HepG2 (cell line): ENCODE results near the gene RPAP3. TPM values are rescaled to one million over a fixed set of nuclear protein-coding genes. Genes with fewer than 3 reads are reported as not detected.

Experiments used
- ATAC-seq: fragments of 200-7000 bp; cut with Tn5 transposase; 3 replicates; pipeline ENCODE4 v1.9.1; 2020; ENCODE audit warnings: mild to moderate bottlenecking, moderate library complexity
- BruUV-seq: library from RNA; stranded (reverse); fragments of 400-500 nt; replicated peaks from 2 replicates; lab custom pipeline; 2021; lab: Mats Ljungman, UMichigan
- CTCF ChIA-PET: fragments of 300-600 bp; formaldehyde crosslinking; extraction: SDS; loops from one replicate; lab custom pipeline; 2021; ENCODE audit warnings: low total read pairs, inconsistent platforms, low intra/inter-chr PET ratio; lab: Yijun Ruan, JAX
- POLR2A ChIA-PET: fragments of 350-600 bp; sonication (Branson Sonifier 250); formaldehyde crosslinking; loops from one replicate; lab custom pipeline; 2020; ENCODE audit warnings: antibody characterized with exemption, inconsistent platforms; lab: Yijun Ruan, JAX
- DNase-seq: peaks from one replicate; pipeline ENCODE4 v3.0.0-alpha.2; 2015; ENCODE audit warnings: low spot score
- FAIRE-seq: peaks from 3 replicates; lab custom pipeline; 2011; peaks lifted over from hg19 to GRCh38; lab: Jason Lieb, UNC
- H2AFZ ChIP-seq: one replicate; pipeline ENCODE4 v1.6.1; 2011; ENCODE audit warnings: low read length, inconsistent platforms
- H3K27ac ChIP-seq: fragments of 300-600 bp; 3 replicates; pipeline ENCODE4 v1.8.0; 2011; ENCODE audit warnings: mixed run types, mild to moderate bottlenecking, mixed read lengths, low read length, inconsistent platforms; ENCODE audit not compliant: insufficient read depth; ENCODE audit errors: extremely low read length
- H3K27me3 ChIP-seq, 2 experiments: fragments of 200-600 bp in 1 of 2; 2 replicates in 1 of 2; 3 replicates in 1 of 2; pipeline versions ENCODE4 v1.6.0 to v1.8.0; 2011; ENCODE audit warnings: low read length in 2 of 2, mild to moderate bottlenecking in 2 of 2, moderate library complexity in 2 of 2, inconsistent platforms in 1 of 2; ENCODE audit not compliant: insufficient read depth in 2 of 2, control insufficient read depth in 1 of 2
- H3K36me3 ChIP-seq, 2 experiments: fragments of 200-600 bp in 1 of 2; replicated peaks in 1 of 2; 2 replicates in 1 of 2; 3 replicates in 1 of 2; pipeline versions ENCODE4 v1.5.1 to v1.8.0; 2011; ENCODE audit warnings: low read length in 2 of 2, inconsistent platforms in 1 of 2; ENCODE audit not compliant: insufficient read depth in 2 of 2, control insufficient read depth in 1 of 2
- H3K4me1 ChIP-seq: 2 replicates; pipeline ENCODE4 v1.5.1; 2012; ENCODE audit warnings: low read length, inconsistent platforms; ENCODE audit not compliant: insufficient read depth
- H3K4me2 ChIP-seq: 2 replicates; pipeline ENCODE4 v1.6.0; 2011; ENCODE audit warnings: low read depth, low read length, inconsistent platforms
- H3K4me3 ChIP-seq, 3 experiments: fragments of 200-600 bp in 1 of 3; sonication (generic), shearing (Covaris generic) in 1 of 3; replicated peaks in 1 of 3; 2 replicates each; pipeline ENCODE4 v1.5.1; 2011 to 2016; ENCODE audit warnings: low read length in 3 of 3, inconsistent platforms in 2 of 3, low read depth in 2 of 3, mild to moderate bottlenecking in 2 of 3, control low read depth in 1 of 3, mixed read lengths in 1 of 3; ENCODE audit not compliant: insufficient read depth in 1 of 3
- H3K79me2 ChIP-seq: one replicate; pipeline ENCODE4 v1.6.1; 2011; ENCODE audit warnings: low read length, inconsistent platforms; ENCODE audit not compliant: insufficient read depth
- H3K9ac ChIP-seq: 2 replicates; pipeline ENCODE4 v1.6.0; 2011; ENCODE audit warnings: mild to moderate bottlenecking, low read depth, low read length, inconsistent platforms; ENCODE audit not compliant: insufficient read depth
- H3K9me3 ChIP-seq: 2 replicates; pipeline ENCODE4 v1.5.1; 2012; ENCODE audit warnings: mild to moderate bottlenecking, low read length
- H4K20me1 ChIP-seq: 2 replicates; pipeline ENCODE4 v1.6.0; 2011; ENCODE audit warnings: inconsistent platforms, mild to moderate bottlenecking, low read length, moderate library complexity; ENCODE audit not compliant: insufficient read depth
- ATF7 ChIP-seq, 2 experiments: fragments of 450-650 bp in 1 of 2; sonication (generic) in 1 of 2; formaldehyde crosslinking in 1 of 2; IDR thresholded peaks; 2 replicates each; pipeline versions ENCODE4 v1.4.0 to v1.6.1; 2016 to 2020; ENCODE audit warnings: antibody characterized with exemption in 1 of 2, mild to moderate bottlenecking in 1 of 2, missing genetic modification reagents in 1 of 2
- CREB1 ChIP-seq, 2 experiments: fragments of 450-650 bp in 1 of 2; IDR thresholded peaks; 2 replicates each; pipeline ENCODE4 v1.6.1; 2016 to 2017; ENCODE audit warnings: control low read depth in 1 of 2, mild to moderate bottlenecking in 1 of 2, missing compliant biosample characterization in 1 of 2, missing genetic modification characterization in 1 of 2
- GPBP1L1 ChIP-seq: sonication (generic); formaldehyde crosslinking; IDR thresholded peaks from 2 replicates; pipeline ENCODE4 v1.5.0; 2020; ENCODE audit warnings: mild to moderate bottlenecking, missing genetic modification reagents
- HNRNPL ChIP-seq: fragments of 200-400 bp; formaldehyde crosslinking; IDR thresholded peaks from 2 replicates; pipeline ENCODE4 v1.6.1; 2017; ENCODE audit warnings: mild to moderate bottlenecking, low read depth, low read length
- KDM6A ChIP-seq: IDR thresholded peaks from 2 replicates; pipeline ENCODE4 v1.6.1; 2016; ENCODE audit warnings: low read depth
- NFYB ChIP-seq: sonication (generic); formaldehyde crosslinking; IDR thresholded peaks from 2 replicates; pipeline ENCODE4 v1.4.0; 2020; ENCODE audit warnings: missing genetic modification reagents
- WGBS: methylation state at CpG from one replicate; pipeline ENCODE4 v1.1.6; 2017; ENCODE audit warnings: low lambda C conversion rate; 5-methylcytosine and 5-hydroxymethylcytosine counted together
- in situ Hi-C: cut with HindIII; loops from 2 replicates; pipeline ENCODE4 v1.10.0; 2017; ENCODE audit warnings: low pct_unique_long_range_greater_than_20kb; ENCODE audit not compliant: extremely low pct_ligation_motif_present
- intact Hi-C: fragments of 100-400 bp; cut with micrococcal nuclease; formaldehyde crosslinking; loops from one replicate; pipeline ENCODE4 v1.10.0; 2022; ENCODE audit not compliant: unreplicated experiment
- polyA plus RNA-seq, 8 experiments: library from polyadenylated mRNA; depleted of rRNA in 3 of 8; stranded (reverse) in 7 of 8; unstranded in 1 of 8; fragments of >200 nt; fragmentation: Illumina TruSeq in 4 of 8; extraction: Trizol in 4 of 8; gene quantifications; 2 replicates each; pipeline versions ENCODE4 v1.2.1 to v1.2.3, GENCODE V29; 2011 to 2016; ENCODE audit warnings: low read depth in 4 of 8, missing spikeins in 1 of 8, mixed read lengths in 1 of 8; ENCODE audit not compliant: insufficient read depth in 1 of 8
- total RNA-seq, 5 experiments: library from RNA; depleted of rRNA; stranded (reverse); fragments of >200 nt; fragmentation: Illumina TruSeq; extraction: Trizol; gene quantifications; 2 replicates each; pipeline ENCODE4 v1.2.3, GENCODE V29; 2016; ENCODE audit warnings: low read depth in 1 of 5
- TF ChIP-seq, protein P1 (sequence below): sonication (generic); formaldehyde crosslinking; IDR thresholded peaks from 2 replicates; pipeline ENCODE4 v1.9.0; 2021; ENCODE audit warnings: missing genetic modification reagents, borderline replicate concordance
- TF ChIP-seq, protein P2 (sequence below): sonication (generic); formaldehyde crosslinking; IDR thresholded peaks from 2 replicates; pipeline ENCODE4 v1.4.0; 2020; ENCODE audit warnings: missing genetic modification reagents, low read depth, mild to moderate bottlenecking, borderline replicate concordance

RPAP3 gene
- total and polyA plus RNA-seq, 2 of the 13 experiments (the other 11 are each of a cell fraction or from before 2014, with no cell fraction given) = 8.8 to 32.8 TPM

GRCh38 chr12:47748507-47748828, 42.6 kb upstream of the RPAP3 start (continued):
- TF ChIP-seq, protein P1, sequence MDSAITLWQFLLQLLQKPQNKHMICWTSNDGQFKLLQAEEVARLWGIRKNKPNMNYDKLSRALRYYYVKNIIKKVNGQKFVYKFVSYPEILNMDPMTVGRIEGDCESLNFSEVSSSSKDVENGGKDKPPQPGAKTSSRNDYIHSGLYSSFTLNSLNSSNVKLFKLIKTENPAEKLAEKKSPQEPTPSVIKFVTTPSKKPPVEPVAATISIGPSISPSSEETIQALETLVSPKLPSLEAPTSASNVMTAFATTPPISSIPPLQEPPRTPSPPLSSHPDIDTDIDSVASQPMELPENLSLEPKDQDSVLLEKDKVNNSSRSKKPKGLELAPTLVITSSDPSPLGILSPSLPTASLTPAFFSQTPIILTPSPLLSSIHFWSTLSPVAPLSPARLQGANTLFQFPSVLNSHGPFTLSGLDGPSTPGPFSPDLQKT (CRISPR knock-in tag) = no peak
- TF ChIP-seq KDM6A (CRISPR knock-in tag) = no peak

DNA sequence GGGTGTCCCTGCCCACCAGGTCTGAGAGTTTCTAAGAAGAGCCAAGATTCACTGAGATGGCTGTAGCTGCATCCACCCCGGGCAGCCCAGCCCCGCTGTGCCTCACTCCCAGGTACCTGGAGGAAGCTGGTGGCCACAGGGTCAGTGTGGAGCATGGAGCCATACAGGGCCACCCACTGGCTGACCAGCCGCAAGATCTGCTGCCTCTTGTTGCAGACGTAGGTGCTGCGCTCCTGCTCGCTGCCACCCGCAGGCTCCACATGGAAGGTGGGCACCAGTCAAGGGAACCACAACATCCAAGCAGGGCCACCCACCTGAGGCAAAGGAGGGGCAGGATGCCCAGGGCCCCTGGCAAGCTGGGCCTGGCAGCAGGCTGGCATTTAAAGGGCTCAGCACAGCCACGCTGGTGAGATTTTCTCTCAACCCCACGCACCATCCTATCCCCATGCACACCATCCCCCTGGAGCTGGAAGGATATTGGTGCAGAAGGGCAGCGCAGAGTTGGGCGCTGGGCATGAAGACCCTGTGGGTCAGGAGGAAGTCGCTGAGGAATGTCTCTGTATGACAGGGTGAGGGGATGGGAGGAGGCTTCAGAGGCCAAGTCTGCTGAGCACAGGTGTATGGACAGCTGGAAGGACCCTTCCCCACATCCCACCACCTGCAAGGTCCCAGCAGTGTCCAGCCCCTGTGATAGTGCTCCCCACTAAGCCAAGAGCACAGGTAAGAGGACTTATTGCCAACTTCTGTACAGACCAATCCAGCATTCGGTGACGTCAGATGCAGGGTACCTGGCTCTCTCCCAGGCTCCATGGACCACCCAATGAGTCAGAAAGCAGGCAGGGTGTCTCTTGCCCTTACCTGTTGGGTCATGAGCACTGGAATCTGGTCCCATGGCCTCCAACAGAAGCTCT, 42.0 kb upstream of the RPAP3 start:
- no peak for FAIRE-seq
- no peak overlapping the region for H3K9ac ChIP-seq
- no peak overlapping the region for H3K4me3 ChIP-seq
- intact Hi-C loops (no loop called here), in situ Hi-C loops (no loop called here)
- no peaks in the 10 kb centered on the region for H3K9me3 ChIP-seq
- no peak overlapping the region for H3K4me2 ChIP-seq
- WGBS = 67% methylated on average over 3 of the region's 14 CpGs
- no peaks in the 10 kb centered on the region for H3K79me2 ChIP-seq
- POLR2A ChIA-PET = no interaction called here
- H4K20me1 ChIP-seq = no peaks in the 10 kb centered on the region
- no peak overlapping the region for H2AFZ ChIP-seq
- H3K27ac ChIP-seq = no peak overlapping the region
- H3K27me3 ChIP-seq = peaks cover 17 to 63% of the 10 kb centered on the region in 2 experiments; a peak in 4 of 5 replicates
- CTCF ChIA-PET = interaction anchor here (1.1 kb wide), 1 partner anchor 11 kb away, joined by 3 read pairs; the partner anchor contains the start of gene RAPGEF3
- BruUV-seq = no TSS peak
- TF ChIP-seq, protein P2, sequence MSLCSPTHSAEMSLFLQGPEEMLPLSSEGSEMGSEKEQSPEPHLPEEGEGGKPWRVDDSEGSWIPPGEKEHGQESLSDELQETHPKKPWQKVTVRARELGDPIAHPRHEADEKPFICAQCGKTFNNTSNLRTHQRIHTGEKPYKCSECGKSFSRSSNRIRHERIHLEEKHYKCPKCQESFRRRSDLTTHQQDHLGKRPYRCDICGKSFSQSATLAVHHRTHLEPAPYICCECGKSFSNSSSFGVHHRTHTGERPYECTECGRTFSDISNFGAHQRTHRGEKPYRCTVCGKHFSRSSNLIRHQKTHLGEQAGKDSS (CRISPR knock-in tag) = no peak
- TF ChIP-seq HNRNPL (0 out of 2 replicates have a peak, but pooled peaks have one; percentile 16), GPBP1L1 (CRISPR knock-in tag) (no peak), CREB1 (IDR thresholded peaks at IDR 0.05) (peak; percentile 89), CREB1 (CRISPR knock-in tag; IDR thresholded peaks at IDR 0.05) (no peak), NFYB (CRISPR knock-in tag) (no peak), ATF7 (IDR thresholded peaks at IDR 0.05) (peak; percentile 74), ATF7 (CRISPR knock-in tag; IDR thresholded peaks at IDR 0.05) (no peak)
- ATAC-seq = no peak
- no peaks in the 10 kb centered on the region for H3K36me3 ChIP-seq
- no peak for DNase-seq
- H3K4me1 ChIP-seq = peaks cover 14% of the 10 kb centered on the region
